Vagina (tissue), 2 donors: ENCODE data around the gene CBLB. TPM values are rescaled to one million over a fixed set of nuclear protein-coding genes. Genes with fewer than 3 reads are reported as not detected.

Experiments
- DNase-seq, 2 donors: peaks; one replicate each; pipeline ENCODE4 v3.0.0-alpha.2; 2017; ENCODE audit errors: extremely low spot score in 2 of 2
- H3K27ac ChIP-seq: fragments of 200-600 bp; sonication (generic); one replicate; pipeline ENCODE4 v1.5.1; 2019
- H3K27me3 ChIP-seq: fragments of 200-600 bp; sonication (generic); one replicate; pipeline ENCODE4 v1.5.1; 2019
- H3K36me3 ChIP-seq, 2 donors: fragments of 200-600 bp; sonication (generic); one replicate each; pipeline ENCODE4 v1.5.1; 2017 to 2019
- H3K4me1 ChIP-seq: fragments of 200-600 bp; sonication (generic); one replicate; pipeline ENCODE4 v1.5.1; 2019
- H3K4me3 ChIP-seq, 2 donors: fragments of 200-600 bp; sonication (generic); 1 replicate in 1 of 2; 2 replicates in 1 of 2; pipeline ENCODE4 v1.5.1; 2016 to 2019
- H3K9me3 ChIP-seq: fragments of 200-600 bp; sonication (generic); one replicate; pipeline ENCODE4 v1.5.1; 2019
- CTCF ChIP-seq, 3 experiments: fragments of 450-650 bp in 2 of 3; fragments of 200-600 bp in 1 of 3; sonication (generic) in 1 of 3; IDR thresholded peaks; one replicate each; pipeline ENCODE4 v1.5.1; 2017 to 2019; ENCODE audit warnings: antibody characterized with exemption in 3 of 3, mild to moderate bottlenecking in 2 of 3, moderate library complexity in 2 of 3
- POLR2A ChIP-seq, 2 donors: fragments of 450-650 bp; IDR thresholded peaks; one replicate each; pipeline ENCODE4 v1.6.1; 2017; ENCODE audit warnings: antibody characterized with exemption in 2 of 2, mild to moderate bottlenecking in 2 of 2, moderate library complexity in 2 of 2
- POLR2AphosphoS5 ChIP-seq, 2 donors: sonication (generic); formaldehyde crosslinking; IDR thresholded peaks; one replicate each; pipeline ENCODE4 v1.9.0; 2017; ENCODE audit warnings: antibody characterized with exemption in 2 of 2, mild to moderate bottlenecking in 2 of 2, low read depth in 1 of 2; ENCODE audit not compliant: insufficient read depth in 1 of 2
- intact Hi-C: fragments of 100-400 bp; cut with DNase I; formaldehyde crosslinking; loops from one replicate; pipeline ENCODE4 v1.15.1; 2023
- total RNA-seq: library from RNA; depleted of rRNA; stranded (reverse); fragments of >200 nt; gene quantifications from one replicate; pipeline ENCODE4 v1.2.3, GENCODE V29; 2016

Gene CBLB
- total RNA-seq, 1 donor from 2014 or later, result 58.4 TPM

- intact Hi-C loops, result no loop called here
- H3K27me3 ChIP-seq, result no peaks in the 10 kb centered on the region
- H3K9me3 ChIP-seq, result no peaks in the 10 kb centered on the region
- no peaks in the 10 kb centered on the region for H3K4me1 ChIP-seq
- no peak for DNase-seq
- H3K4me3 ChIP-seq, result no peak overlapping the region
- no peak overlapping the region for H3K27ac ChIP-seq
- TF ChIP-seq CTCF (IDR thresholded peaks at IDR 0.05) (no peak), POLR2AphosphoS5 (IDR thresholded peaks at IDR 0.05; ENCODE audit: insufficient read depth in 1 of 2, low read depth in 1 of 2) (no peak), POLR2A (IDR thresholded peaks at IDR 0.05) (no peak)
- no peaks in the 10 kb centered on the region for H3K36me3 ChIP-seq
Observed at GRCh38 chr3:105780107-105780506, 88.7 kb downstream of the CBLB start.

GRCh38 chr3:105775368-105775767 is 93.4 kb downstream of the CBLB start:
- no peaks in the 10 kb centered on the region for H3K4me1 ChIP-seq
- no peak overlapping the region for H3K4me3 ChIP-seq
- TF ChIP-seq POLR2A (IDR thresholded peaks at IDR 0.05) (no peak), POLR2AphosphoS5 (IDR thresholded peaks at IDR 0.05; ENCODE audit: insufficient read depth in 1 of 2, low read depth in 1 of 2) (no peak), CTCF (IDR thresholded peaks at IDR 0.05) (no peak)
- no peak overlapping the region for H3K27ac ChIP-seq
- H3K36me3 ChIP-seq, result no peaks in the 10 kb centered on the region
- DNase-seq, result no peak
- no peaks in the 10 kb centered on the region for H3K9me3 ChIP-seq
- intact Hi-C loops, result no loop called here
- no peaks in the 10 kb centered on the region for H3K27me3 ChIP-seq

GRCh38 chr3:105774444-105775180 is 94.2 kb downstream of the CBLB start:
- Histone ChIP-seq H3K4me1 (no peaks in the 10 kb centered on the region), H3K27ac (no peak overlapping the region), H3K9me3 (no peaks in the 10 kb centered on the region), H3K36me3 (no peaks in the 10 kb centered on the region), H3K4me3 (no peak overlapping the region), H3K27me3 (no peaks in the 10 kb centered on the region)
- no peak for DNase-seq
- intact Hi-C loops, result no loop called here
- no peak for TF ChIP-seq POLR2A (IDR thresholded peaks at IDR 0.05)
- no peak for TF ChIP-seq CTCF (IDR thresholded peaks at IDR 0.05)
- TF ChIP-seq POLR2AphosphoS5 (IDR thresholded peaks at IDR 0.05; ENCODE audit: insufficient read depth in 1 of 2, low read depth in 1 of 2), result no peak

GRCh38 chr3:105773291-105773690 is 95.5 kb downstream of the CBLB start:
- intact Hi-C loops, result no loop called here

More at GRCh38 chr3:105773291-105773690, 95.5 kb downstream of the CBLB start:
- no peaks in the 10 kb centered on the region for H3K9me3 ChIP-seq
- no peak for DNase-seq
- no peaks in the 10 kb centered on the region for H3K36me3 ChIP-seq
- H3K4me3 ChIP-seq, result no peak overlapping the region
- no peaks in the 10 kb centered on the region for H3K27me3 ChIP-seq
- no peak overlapping the region for H3K27ac ChIP-seq
- TF ChIP-seq POLR2A (IDR thresholded peaks at IDR 0.05), result no peak
- TF ChIP-seq POLR2AphosphoS5 (IDR thresholded peaks at IDR 0.05; ENCODE audit: insufficient read depth in 1 of 2, low read depth in 1 of 2), result no peak
- TF ChIP-seq CTCF (IDR thresholded peaks at IDR 0.05), result no peak
- no peaks in the 10 kb centered on the region for H3K4me1 ChIP-seq
